H1 (cell line): ENCODE measurements around the gene RASGRP3. TPM values are rescaled to one million over a fixed set of nuclear protein-coding genes. Genes with fewer than 3 reads are reported as not detected.

Source experiments
- CTCF ChIA-PET: fragments of 300-600 bp; sonication (Branson Sonifier 250); formaldehyde crosslinking; loops from one replicate; lab custom pipeline; 2021; ENCODE audit not compliant: partially characterized antibody; lab: Charles Lee
- POLR2A ChIA-PET: fragments of 300-600 bp; sonication (Branson Sonifier 250); formaldehyde crosslinking; loops from one replicate; lab custom pipeline; 2021; ENCODE audit warnings: inconsistent platforms; ENCODE audit not compliant: partially characterized antibody; lab: Charles Lee
- DNase-seq, 2 experiments: peaks; one replicate each; pipeline versions ENCODE4 v3.0.0 to v3.0.0-alpha.2; 2010 to 2022; ENCODE audit warnings: low spot score in 2 of 2, low read depth in 1 of 2, mixed read lengths in 1 of 2
- FAIRE-seq: peaks from 2 replicates; lab custom pipeline; 2011; peaks lifted over from hg19 to GRCh38; lab: Jason Lieb, UNC
- H2AFZ ChIP-seq: 2 replicates; pipeline ENCODE4 v1.8.1; 2012; ENCODE audit warnings: low read length, inconsistent platforms
- H2AK5ac ChIP-seq: 2 replicates; pipeline ENCODE4 v1.6.1; 2013; ENCODE audit warnings: low read depth, low read length
- H2BK120ac ChIP-seq: replicated peaks from 2 replicates; pipeline ENCODE3; 2013; ENCODE audit warnings: low read depth, low read length, inconsistent platforms
- H2BK12ac ChIP-seq: 2 replicates; pipeline ENCODE4 v1.6.1; 2013; ENCODE audit warnings: low read depth, low read length
- H2BK15ac ChIP-seq: 2 replicates; pipeline ENCODE4 v1.6.1; 2013; ENCODE audit warnings: low read length
- H2BK20ac ChIP-seq: 2 replicates; pipeline ENCODE4 v1.6.1; 2013; ENCODE audit warnings: low read length
- H2BK5ac ChIP-seq: 2 replicates; pipeline ENCODE4 v1.6.1; 2013; ENCODE audit warnings: low read depth, low read length
- H3K14ac ChIP-seq: 2 replicates; pipeline ENCODE4 v1.6.1; 2013; ENCODE audit warnings: inconsistent platforms; ENCODE audit not compliant: insufficient read length
- H3K18ac ChIP-seq: 2 replicates; pipeline ENCODE4 v1.6.1; 2013; ENCODE audit warnings: low read length; ENCODE audit errors: extremely low read depth
- H3K23ac ChIP-seq: 2 replicates; pipeline ENCODE4 v1.6.1; 2013; ENCODE audit warnings: inconsistent platforms; ENCODE audit not compliant: insufficient read length
- H3K23me2 ChIP-seq: 2 replicates; pipeline ENCODE4 v1.6.1; 2013; ENCODE audit warnings: low read depth, low read length
- H3K27ac ChIP-seq: 2 replicates; pipeline ENCODE4 v1.6.1; 2011; ENCODE audit warnings: low read depth, low read length, inconsistent platforms
- H3K27me3 ChIP-seq, 4 experiments: replicated peaks in 1 of 4; 1 replicate in 1 of 4; 2 replicates in 3 of 4; pipeline versions ENCODE4 v1.6.1 to v1.8.1; 2011 to 2013; ENCODE audit warnings: low read length in 3 of 4, mild to moderate bottlenecking in 3 of 4, inconsistent platforms in 2 of 4, mixed read lengths in 2 of 4, moderate library complexity in 1 of 4; ENCODE audit not compliant: control insufficient read depth in 3 of 4, insufficient read depth in 3 of 4; ENCODE audit errors: extremely low read depth in 1 of 4
- H3K36me3 ChIP-seq, 4 experiments: 2 replicates each; pipeline versions ENCODE4 v1.6.1 to v1.8.1; 2011 to 2013; ENCODE audit warnings: mild to moderate bottlenecking in 4 of 4, low read length in 3 of 4, moderate library complexity in 2 of 4, control low read depth in 1 of 4, inconsistent platforms in 1 of 4; ENCODE audit not compliant: insufficient read depth in 4 of 4, control insufficient read depth in 2 of 4
- H3K4ac ChIP-seq: replicated peaks from 2 replicates; pipeline ENCODE3; 2013; ENCODE audit warnings: low read length, low read depth, mixed read lengths, inconsistent platforms; ENCODE audit not compliant: insufficient read length
- H3K4me1 ChIP-seq, 4 experiments: replicated peaks in 1 of 4; 1 replicate in 1 of 4; 2 replicates in 3 of 4; pipeline versions ENCODE4 v1.6.1 to v1.8.1; 2011 to 2013; ENCODE audit warnings: low read length in 3 of 4, inconsistent platforms in 2 of 4, mixed read lengths in 1 of 4; ENCODE audit not compliant: insufficient read depth in 4 of 4, control insufficient read depth in 3 of 4
- H3K4me2 ChIP-seq, 2 experiments: 2 replicates each; pipeline versions ENCODE4 v1.6.1 to v1.8.1; 2011 to 2013; ENCODE audit warnings: low read depth in 2 of 2, low read length in 2 of 2, control low read depth in 1 of 2, inconsistent platforms in 1 of 2, mild to moderate bottlenecking in 1 of 2; ENCODE audit not compliant: insufficient read depth in 1 of 2
- H3K4me3 ChIP-seq, 4 experiments: fragments of 200-600, 300-600 bp in 1 of 4; sonication (generic), shearing (Covaris generic), sonication (Bioruptor Twin) in 1 of 4; 2 replicates each; pipeline versions ENCODE4 v1.5.1 to v1.8.1; 2011 to 2016; ENCODE audit warnings: low read length in 4 of 4, low read depth in 3 of 4, control low read depth in 2 of 4, inconsistent platforms in 2 of 4, mild to moderate bottlenecking in 2 of 4, mixed read lengths in 1 of 4, moderate library complexity in 1 of 4; ENCODE audit not compliant: insufficient read depth in 2 of 4; ENCODE audit errors: extremely low read depth in 1 of 4
- H3K56ac ChIP-seq: replicated peaks from 2 replicates; pipeline ENCODE3; 2013; ENCODE audit warnings: low read depth, mild to moderate bottlenecking, mixed read lengths, low read length, inconsistent platforms; ENCODE audit not compliant: insufficient read length
- H3K79me1 ChIP-seq: 2 replicates; pipeline ENCODE4 v1.6.1; 2013; ENCODE audit warnings: low read depth, low read length, control low read depth
- H3K79me2 ChIP-seq, 2 experiments: 2 replicates each; pipeline versions ENCODE4 v1.6.1 to v1.8.1; 2012 to 2013; ENCODE audit warnings: low read length in 2 of 2, mild to moderate bottlenecking in 2 of 2, inconsistent platforms in 1 of 2; ENCODE audit not compliant: insufficient read depth in 2 of 2, control insufficient read depth in 1 of 2
- H3K9ac ChIP-seq, 4 experiments: replicated peaks in 1 of 4; 1 replicate in 1 of 4; 2 replicates in 3 of 4; pipeline versions ENCODE4 v1.6.1 to v1.8.1; 2011 to 2013; ENCODE audit warnings: low read depth in 3 of 4, low read length in 3 of 4, control low read depth in 2 of 4, mild to moderate bottlenecking in 2 of 4, moderate library complexity in 2 of 4, inconsistent platforms in 1 of 4; ENCODE audit errors: extremely low read depth in 1 of 4
- H3K9me3 ChIP-seq, 2 experiments: 2 replicates each; pipeline versions ENCODE4 v1.6.1 to v1.8.1; 2012 to 2013; ENCODE audit warnings: mild to moderate bottlenecking in 2 of 2, moderate library complexity in 2 of 2, control low read depth in 1 of 2, inconsistent platforms in 1 of 2, low read depth in 1 of 2, low read length in 1 of 2, mixed read lengths in 1 of 2; ENCODE audit not compliant: insufficient read depth in 2 of 2
- H4K20me1 ChIP-seq, 2 experiments: replicated peaks in 1 of 2; 2 replicates each; pipeline versions ENCODE3 to v1.8.1; 2011 to 2013; ENCODE audit warnings: inconsistent platforms in 2 of 2, low read length in 2 of 2, mild to moderate bottlenecking in 1 of 2; ENCODE audit not compliant: insufficient read depth in 2 of 2, control insufficient read depth in 1 of 2
- H4K5ac ChIP-seq: 2 replicates; pipeline ENCODE4 v1.6.1; 2013; ENCODE audit warnings: low read length, low read depth, mixed read lengths, inconsistent platforms; ENCODE audit not compliant: insufficient read length
- H4K8ac ChIP-seq: 2 replicates; pipeline ENCODE4 v1.8.0; 2013; ENCODE audit warnings: mild to moderate bottlenecking, moderate library complexity, low read length, inconsistent platforms; ENCODE audit not compliant: insufficient read depth; ENCODE audit errors: extremely low read depth
- H4K91ac ChIP-seq: replicated peaks from 2 replicates; pipeline ENCODE3; 2013; ENCODE audit warnings: low read length, mixed read lengths, inconsistent platforms; ENCODE audit not compliant: insufficient read length
- ASH2L ChIP-seq: fragments of 200-600, 300-600 bp; sonication (generic); IDR thresholded peaks from one replicate; pipeline ENCODE4 v1.7.1; 2017; ENCODE audit warnings: low read length
- CBX5 ChIP-seq: fragments of 300-800, 300-1000 bp; sonication (generic); IDR thresholded peaks from 2 replicates; pipeline ENCODE4 v1.7.1; 2016; ENCODE audit warnings: antibody characterized with exemption, low read length, low read depth
- CREB1 ChIP-seq: IDR thresholded peaks from 2 replicates; pipeline ENCODE4 v1.6.1; 2012; ENCODE audit warnings: inconsistent platforms
- CTBP2 ChIP-seq: IDR thresholded peaks from 2 replicates; pipeline ENCODE4 v1.7.0; 2011; ENCODE audit warnings: borderline replicate concordance, mild to moderate bottlenecking, moderate library complexity, mixed read lengths, low read length; ENCODE audit not compliant: insufficient read depth, insufficient read length
- EP300 ChIP-seq, 2 experiments: IDR thresholded peaks; 1 replicate in 1 of 2; 2 replicates in 1 of 2; pipeline ENCODE4 v1.6.1; 2011 to 2012; ENCODE audit warnings: low read depth in 2 of 2, low read length in 2 of 2, mild to moderate bottlenecking in 2 of 2, borderline replicate concordance in 1 of 2, inconsistent platforms in 1 of 2, moderate library complexity in 1 of 2
- GABPA ChIP-seq: IDR thresholded peaks from 2 replicates; pipeline ENCODE4 v1.6.1; 2011; ENCODE audit warnings: mild to moderate bottlenecking, low read length, moderate library complexity, borderline replicate concordance; ENCODE audit not compliant: insufficient read depth
- GTF2F1 ChIP-seq: IDR thresholded peaks from 2 replicates; pipeline ENCODE4 v1.6.1; 2012; ENCODE audit warnings: low read depth, low read length, improper control_type of control experiment, borderline replicate concordance
- HDAC6 ChIP-seq: IDR thresholded peaks from one replicate; pipeline ENCODE4 v1.7.1; 2012; ENCODE audit warnings: low read depth, mild to moderate bottlenecking, inconsistent platforms, low read length, moderate library complexity
- JUND ChIP-seq: IDR thresholded peaks from 2 replicates; pipeline ENCODE4 v1.6.1; 2011; ENCODE audit warnings: mild to moderate bottlenecking, improper control_type of control experiment, low read length
- PHF8 ChIP-seq: fragments of 200-600 bp; sonication (generic); conservative IDR thresholded peaks from 2 replicates; pipeline ENCODE4 v1.7.1; 2012; ENCODE audit warnings: low read depth, mild to moderate bottlenecking, inconsistent platforms, low read length, moderate library complexity
- SAP30 ChIP-seq: fragments of 300-600 bp; sonication (generic); IDR thresholded peaks from 2 replicates; pipeline ENCODE4 v1.7.1; 2012; ENCODE audit warnings: low read length, moderate library complexity, mild to moderate bottlenecking, inconsistent platforms; ENCODE audit not compliant: insufficient read depth, insufficient replicate concordance
- TAF1 ChIP-seq: IDR thresholded peaks from 2 replicates; pipeline ENCODE4 v1.6.1; 2011; ENCODE audit warnings: mild to moderate bottlenecking, low read depth, low read length
- WGBS, 2 experiments: shearing (Covaris generic) in 1 of 2; methylation state at CpG; one replicate each; pipeline versions ENCODE4 v1.1.6 to v1.1.7; 2013 to 2015; ENCODE audit warnings: low lambda C conversion rate in 2 of 2, mixed read lengths in 2 of 2, inconsistent platforms in 1 of 2, low coverage in 1 of 2, missing lambda C conversion rate in 1 of 2; ENCODE audit not compliant: insufficient replicate concordance in 2 of 2, insufficient coverage in 1 of 2, insufficient read length in 1 of 2; ENCODE audit errors: extremely low coverage in 1 of 2, missing lambda C conversion rate in 1 of 2; 5-methylcytosine and 5-hydroxymethylcytosine counted together
- polyA plus RNA-seq, 7 experiments: library from polyadenylated mRNA; depleted of rRNA in 3 of 7; stranded (reverse) in 5 of 7; unstranded in 2 of 7; fragments of >200 nt in 5 of 7; fragments of 200-250 nt in 2 of 7; gene quantifications; 1 replicate in 5 of 7; 2 replicates in 1 of 7; 4 replicates in 1 of 7; pipeline versions ENCODE4 v1.2.1 to v1.2.3, GENCODE V29; 2011 to 2013; ENCODE audit warnings: missing spikeins in 2 of 7, mixed read lengths in 2 of 7
- total RNA-seq: library from RNA; stranded (reverse); fragmentation: NEBNext Ultra II Directional; extraction: Animal tissue kit (Norgen Biotek cat#: 25700); gene quantifications from 2 replicates; pipeline ENCODE4 v1.2.1, GENCODE V29; 2021
- TF ChIP-seq, protein P1 (sequence below): IDR thresholded peaks from 2 replicates; pipeline ENCODE4 v1.6.1; 2011; ENCODE audit warnings: low read length, improper control_type of control experiment

Gene RASGRP3
- total and polyA plus RNA-seq, 2 of the 8 experiments (the other 6 are each of a cell fraction or from before 2014, with no cell fraction given) = 0.06 TPM; not detected in 1

DNA sequence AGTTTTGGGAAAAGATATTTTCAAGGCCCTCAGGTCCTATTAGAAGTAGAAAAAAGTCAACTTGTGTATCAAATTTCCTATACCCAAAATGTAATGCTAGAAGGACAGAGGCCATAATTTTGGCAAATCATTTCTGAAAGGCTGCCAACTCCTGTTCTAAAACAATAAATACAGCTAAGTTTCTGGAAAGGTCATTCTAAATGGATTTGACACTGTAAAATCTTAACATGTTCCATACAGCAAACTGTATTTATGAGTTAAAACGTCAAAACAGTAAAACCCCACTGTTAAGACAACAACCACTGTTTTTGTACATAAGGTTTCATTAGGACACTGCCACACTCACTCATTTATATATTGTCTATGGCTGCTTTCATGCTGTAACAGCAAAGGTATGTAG, 113.0 kb downstream of the RASGRP3 start:
- H2BK20ac ChIP-seq = no peak overlapping the region
- H3K27me3 ChIP-seq = no peaks in the 10 kb centered on the region
- H3K36me3 ChIP-seq = peaks cover 6 to 85% (median 41%) of the 10 kb centered on the region in 4 experiments; a peak in 7 of 8 replicates
- no peak overlapping the region for H3K27ac ChIP-seq
- no peak overlapping the region for H2BK15ac ChIP-seq
- H2BK5ac ChIP-seq = no peak overlapping the region
- no peak overlapping the region for H4K91ac ChIP-seq
- POLR2A ChIA-PET = no interaction called here
- no peak overlapping the region for H3K4ac ChIP-seq
- H3K4me1 ChIP-seq = peaks cover 0 to 6% (median under 1%) of the 10 kb centered on the region in 4 experiments; a peak in 3 of 7 replicates
- FAIRE-seq (no peak), DNase-seq (no peak)
- H3K18ac ChIP-seq = no peak overlapping the region
- H3K4me2 ChIP-seq = no peak overlapping the region
- H3K23me2 ChIP-seq = no peaks in the 10 kb centered on the region
- H3K14ac ChIP-seq = no peak overlapping the region
- H3K9ac ChIP-seq = no peak overlapping the region
- H3K4me3 ChIP-seq = no peak overlapping the region
- no peak overlapping the region for H2AFZ ChIP-seq
- no peak overlapping the region for H2BK12ac ChIP-seq
- 96% methylated on average over 1 of the region's 1 CpG; no CpG with 5 or more reads in 1 of the 2 experiments for WGBS, 2 experiments
- no peak overlapping the region for H3K23ac ChIP-seq
- no peak overlapping the region for H3K56ac ChIP-seq
- no peaks in the 10 kb centered on the region for H3K9me3 ChIP-seq
- H4K5ac ChIP-seq = no peak overlapping the region
- peaks cover 2% of the 10 kb centered on the region; the same call in 1 of the 2 replicates for H3K79me1 ChIP-seq
- no peak overlapping the region for H4K8ac ChIP-seq
- CTCF ChIA-PET = no interaction called here
- H3K79me2 ChIP-seq = peaks cover 0 to 8% of the 10 kb centered on the region in 2 experiments; a peak in 1 of 4 replicates
- H4K20me1 ChIP-seq = no peaks in the 10 kb centered on the region
- H2AK5ac ChIP-seq = no peak overlapping the region
- H2BK120ac ChIP-seq = no peak overlapping the region
- TF ChIP-seq HDAC6 = no peak
- TF ChIP-seq EP300 (IDR thresholded peaks at IDR 0.05; ENCODE audit: borderline replicate concordance in 1 of 2, low read depth in 2 of 2, low read length in 2 of 2) = no peak
- TF ChIP-seq JUND = no peak
- no peak for TF ChIP-seq SAP30
- no peak for TF ChIP-seq CTBP2
- TF ChIP-seq, protein P1, sequence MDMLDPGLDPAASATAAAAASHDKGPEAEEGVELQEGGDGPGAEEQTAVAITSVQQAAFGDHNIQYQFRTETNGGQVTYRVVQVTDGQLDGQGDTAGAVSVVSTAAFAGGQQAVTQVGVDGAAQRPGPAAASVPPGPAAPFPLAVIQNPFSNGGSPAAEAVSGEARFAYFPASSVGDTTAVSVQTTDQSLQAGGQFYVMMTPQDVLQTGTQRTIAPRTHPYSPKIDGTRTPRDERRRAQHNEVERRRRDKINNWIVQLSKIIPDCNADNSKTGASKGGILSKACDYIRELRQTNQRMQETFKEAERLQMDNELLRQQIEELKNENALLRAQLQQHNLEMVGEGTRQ = no peak
- no peak for TF ChIP-seq ASH2L
- TF ChIP-seq GTF2F1 = no peak
- no peak for TF ChIP-seq PHF8
- no peak for TF ChIP-seq TAF1
- TF ChIP-seq CREB1 = no peak
- no peak for TF ChIP-seq CBX5
- TF ChIP-seq GABPA = no peak
